NCI-H2171 (cell line): Measurements from ENCODE around the gene RPUSD1.
A peak's percentile ranks its signal among the peaks of the same experiment; 100 is the strongest.

Experiments used
- DNase-seq: peaks from one replicate; lab custom pipeline; 2025; lab: John Stamatoyannopoulos, UW

The RPUSD1 gene

DNA sequence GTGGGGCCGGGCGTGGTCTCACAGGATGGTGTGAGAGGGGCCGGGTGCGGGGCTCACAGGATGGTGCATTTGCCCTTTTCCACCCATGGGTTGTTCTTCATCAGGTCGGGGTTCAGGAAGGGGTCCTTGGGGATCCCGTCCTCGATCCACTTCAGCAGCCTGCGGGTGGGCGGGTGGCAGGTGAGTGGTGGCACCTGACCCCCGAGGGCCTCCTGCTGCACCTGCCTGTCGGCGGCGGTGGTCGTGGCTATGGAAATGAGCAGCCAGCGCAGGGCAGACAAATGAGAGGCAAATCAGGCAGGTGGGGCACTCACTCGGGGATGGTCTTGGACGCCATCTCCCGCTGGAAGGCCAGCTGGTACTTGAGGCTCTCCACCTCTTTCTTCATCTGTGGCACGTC is 10.5 kb upstream of the RPUSD1 start:
- no peak for DNase-seq

DNA sequence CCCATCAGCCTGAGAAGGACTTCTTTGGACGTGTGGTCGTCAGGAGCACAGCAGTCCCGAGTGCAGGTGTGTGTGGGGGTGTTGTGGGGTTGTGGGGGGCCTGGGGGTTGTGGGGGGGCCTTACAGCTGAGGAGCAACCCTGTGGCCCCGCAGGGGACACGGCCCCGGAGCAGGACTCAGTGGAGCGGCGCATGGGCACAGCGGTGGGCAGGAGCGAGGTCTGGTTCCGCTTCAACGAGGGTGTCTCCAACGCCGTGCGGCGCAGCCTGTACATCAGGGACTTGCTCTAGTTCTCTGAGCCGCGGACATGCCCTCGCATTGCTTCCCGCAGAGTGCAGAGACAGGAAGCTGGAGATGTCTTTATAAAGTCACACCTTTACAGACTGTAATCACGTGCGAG is 9.5 kb upstream of the RPUSD1 start:
- no peak for DNase-seq

DNA sequence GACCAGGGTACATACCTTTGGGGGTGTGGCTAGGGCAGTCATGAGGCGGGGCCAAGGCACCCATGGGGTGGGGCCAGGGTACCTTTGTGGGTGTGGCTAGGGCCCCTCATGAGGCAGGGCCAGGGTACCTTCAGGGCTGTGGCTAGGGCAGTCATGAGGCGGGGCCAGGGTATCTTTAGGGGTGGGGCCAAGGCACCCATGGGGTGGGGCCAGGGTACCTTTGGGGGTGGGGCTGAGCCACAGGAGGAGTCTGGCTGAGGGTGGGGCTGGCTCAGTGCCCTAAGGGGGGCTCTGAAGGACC is 8.9 kb upstream of the RPUSD1 start:
- DNase-seq = no peak

DNA sequence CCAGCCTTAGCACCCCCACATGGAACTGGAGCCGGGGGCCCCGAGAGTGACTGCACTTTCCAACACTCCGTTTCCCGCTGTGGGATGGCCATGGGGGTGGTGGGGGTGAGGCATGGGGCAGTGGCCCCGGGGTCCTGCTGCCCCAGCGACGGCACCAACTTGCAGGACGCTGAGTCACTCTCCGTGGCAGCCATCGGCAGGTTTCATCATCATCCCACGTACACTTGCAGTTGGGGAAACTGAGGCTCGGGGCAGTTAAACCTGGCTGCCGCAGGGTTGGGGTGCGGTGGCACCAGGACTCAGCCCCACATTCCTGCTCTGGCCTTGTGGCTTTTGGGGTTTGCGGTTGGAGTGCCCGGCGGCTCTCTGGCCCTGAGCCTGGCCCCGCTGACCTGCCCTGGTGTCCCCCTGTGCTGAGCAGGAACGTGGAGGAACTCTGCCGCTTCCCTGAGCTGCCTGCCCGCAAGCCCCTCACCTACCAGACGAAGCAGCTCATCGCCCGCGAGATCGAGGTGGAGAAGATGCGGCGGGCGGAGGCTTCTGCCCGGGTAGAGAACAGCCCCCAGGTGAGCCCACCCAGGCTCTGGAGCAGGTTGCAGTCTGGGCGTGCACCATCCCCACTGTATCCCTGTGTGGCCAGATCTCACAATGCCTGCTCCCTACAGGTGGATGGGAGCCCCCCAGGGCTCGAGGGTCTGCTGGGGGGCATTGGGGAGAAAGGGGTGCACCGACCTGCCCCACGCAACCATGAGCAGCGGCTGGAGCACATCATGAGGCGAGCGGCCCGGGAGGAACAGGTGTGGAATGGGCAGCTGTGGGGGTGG is 8.3 kb upstream of the RPUSD1 start:
- DNase-seq = no peak

DNA sequence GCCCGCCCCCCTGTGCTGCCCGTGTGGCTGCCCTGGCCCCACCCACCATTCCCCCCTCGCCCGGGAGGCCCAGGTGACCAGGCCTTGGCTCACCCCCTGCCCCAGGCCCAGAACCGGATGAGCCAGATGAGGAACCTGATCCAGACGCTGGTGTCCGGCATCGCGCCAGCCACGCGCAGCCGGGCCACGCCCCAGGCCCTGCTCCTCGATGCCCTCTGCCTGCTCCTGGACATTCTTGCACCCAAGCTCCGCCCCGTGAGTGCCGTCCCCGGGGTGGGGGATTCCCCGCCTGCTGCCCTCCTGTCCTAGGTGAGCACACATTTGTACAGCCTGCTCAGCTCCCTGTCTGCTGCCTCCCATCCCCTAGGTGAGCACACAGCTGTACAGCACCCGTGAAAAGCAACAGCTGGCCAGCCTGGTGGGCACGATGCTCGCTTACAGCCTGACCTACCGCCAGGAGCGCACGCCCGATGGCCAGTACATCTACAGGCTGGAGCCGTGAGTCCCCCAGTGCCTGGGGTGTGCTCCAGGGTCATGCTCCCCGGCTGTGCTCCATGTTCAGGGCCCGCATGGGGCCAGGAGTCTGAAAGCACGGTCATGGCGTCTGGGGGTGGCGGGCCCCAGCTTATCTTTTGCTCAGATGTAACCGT is 7.5 kb upstream of the RPUSD1 start:
- no peak for DNase-seq

DNA sequence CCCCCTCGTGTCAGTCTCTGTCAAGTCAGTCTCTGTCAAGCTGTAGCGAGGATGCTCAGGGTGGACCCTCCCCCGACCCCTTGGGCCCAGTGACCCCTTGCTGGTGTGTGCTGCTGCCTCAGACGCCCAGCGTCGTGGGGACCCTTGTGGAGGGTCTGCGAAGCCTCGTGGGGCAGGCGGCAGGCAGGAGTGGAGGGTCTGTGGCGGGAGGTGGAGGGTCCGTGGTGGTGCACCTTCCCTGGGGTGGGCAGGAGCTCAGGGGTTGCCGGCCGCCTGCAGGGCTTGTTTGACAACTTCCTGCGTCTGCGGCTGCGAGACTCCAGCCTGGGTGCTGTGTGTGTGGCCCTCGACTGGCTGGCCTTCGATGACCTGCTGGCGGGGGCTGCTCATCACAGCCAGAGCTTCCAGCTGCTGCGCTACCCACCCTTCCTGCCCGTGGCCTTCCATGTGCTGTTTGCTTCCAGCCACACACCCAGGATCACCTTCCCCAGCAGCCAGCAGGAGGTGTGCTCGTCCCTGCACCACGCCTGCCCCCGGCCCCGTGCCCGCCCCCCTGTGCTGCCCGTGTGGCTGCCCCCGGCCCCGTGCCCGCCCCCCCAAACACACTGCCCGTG is 6.8 kb upstream of the RPUSD1 start:
- DNase-seq = no peak

DNA sequence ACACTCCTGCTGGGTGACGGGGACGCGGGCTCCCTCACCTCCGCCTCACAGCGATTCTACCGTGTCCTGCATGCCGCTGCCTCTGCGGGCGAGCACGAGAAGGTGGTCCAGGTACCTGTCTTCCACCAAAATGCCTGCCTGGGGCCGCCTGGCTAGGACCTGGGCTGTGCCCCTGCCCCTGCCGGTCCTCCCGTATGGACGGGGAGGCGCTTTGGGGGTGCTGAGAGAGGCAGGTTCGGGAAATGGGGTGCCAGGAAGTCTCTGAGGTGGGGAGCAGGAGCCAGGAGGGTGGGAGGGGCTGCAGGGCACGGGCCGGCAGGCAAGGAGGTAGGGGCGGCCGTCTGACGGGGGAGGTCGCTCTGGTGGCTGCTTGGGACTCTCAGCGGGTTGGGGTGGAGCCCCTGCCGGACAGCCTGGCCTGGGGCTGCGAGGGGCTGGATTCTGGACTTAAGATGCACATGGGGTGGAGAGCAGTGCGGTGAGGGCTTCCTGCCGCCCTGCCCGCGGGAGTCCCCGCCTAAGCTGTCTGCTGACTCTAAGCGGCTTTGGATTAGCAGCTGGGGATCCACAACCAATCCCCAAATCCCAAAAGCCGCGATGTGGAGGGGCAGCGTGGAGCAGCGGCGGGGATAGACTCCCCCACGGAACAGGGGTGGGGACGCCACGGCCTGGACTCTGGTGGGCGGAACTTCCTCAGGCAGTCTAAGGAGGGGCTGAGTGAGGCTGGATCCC is 6.1 kb upstream of the RPUSD1 start:
- no peak for DNase-seq

DNA sequence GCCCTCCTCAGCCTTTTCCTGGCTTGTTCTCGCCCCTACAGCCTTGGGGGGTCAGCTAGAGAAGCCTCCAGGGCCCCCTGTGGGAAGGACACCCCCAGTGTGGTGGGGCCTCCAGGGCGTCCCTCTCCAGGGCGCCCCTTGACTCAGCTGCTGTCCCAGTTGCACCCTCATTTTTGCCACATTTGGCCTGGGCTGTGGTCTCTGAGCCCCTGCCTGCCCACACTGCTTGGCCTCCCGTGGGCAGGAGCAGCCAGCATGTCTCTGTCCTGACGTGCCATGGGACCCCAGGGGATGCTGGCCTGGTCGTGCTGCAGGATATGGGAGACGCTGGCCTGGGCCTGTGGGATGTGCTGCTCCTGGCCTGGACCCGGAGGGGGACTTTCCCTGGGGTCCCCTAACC is 5.2 kb upstream of the RPUSD1 start:
- DNase-seq = no peak

DNA sequence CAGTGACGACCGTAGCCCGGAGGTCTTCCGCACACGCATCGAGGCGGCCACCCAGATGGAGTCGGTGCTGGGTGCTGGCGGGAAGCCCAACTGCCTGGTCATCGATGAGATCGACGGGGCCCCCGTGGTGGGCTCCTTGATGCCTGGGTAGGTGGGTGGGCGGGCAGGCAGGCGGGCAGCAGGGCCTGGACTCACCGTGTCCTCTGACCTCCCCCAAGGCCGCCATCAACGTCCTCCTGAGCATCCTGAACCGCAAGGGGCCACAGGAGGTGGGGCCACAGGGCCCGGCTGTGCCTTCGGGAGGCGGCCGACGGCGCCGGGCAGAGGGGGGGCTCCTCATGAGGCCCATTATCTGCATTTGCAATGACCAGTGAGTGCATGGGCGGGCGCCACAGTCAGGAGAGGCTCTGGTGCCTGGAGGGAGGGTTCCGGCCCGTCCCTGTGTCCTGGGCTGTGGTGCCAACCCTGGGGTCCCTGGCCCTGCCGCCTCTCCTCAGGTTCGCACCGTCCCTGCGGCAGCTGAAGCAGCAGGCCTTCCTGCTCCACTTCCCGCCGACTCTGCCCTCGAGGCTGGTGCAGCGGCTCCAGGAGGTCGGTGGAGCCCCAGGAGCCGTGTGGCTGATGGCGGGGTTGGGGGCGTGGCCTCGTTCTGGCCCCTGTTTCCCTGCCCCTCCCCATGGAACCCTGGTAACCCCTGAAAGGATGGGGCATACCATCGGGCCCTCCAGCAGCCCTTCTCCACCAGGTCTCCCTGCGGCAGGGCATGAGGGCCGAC is 4.2 kb upstream of the RPUSD1 start:
- no peak for DNase-seq

DNA sequence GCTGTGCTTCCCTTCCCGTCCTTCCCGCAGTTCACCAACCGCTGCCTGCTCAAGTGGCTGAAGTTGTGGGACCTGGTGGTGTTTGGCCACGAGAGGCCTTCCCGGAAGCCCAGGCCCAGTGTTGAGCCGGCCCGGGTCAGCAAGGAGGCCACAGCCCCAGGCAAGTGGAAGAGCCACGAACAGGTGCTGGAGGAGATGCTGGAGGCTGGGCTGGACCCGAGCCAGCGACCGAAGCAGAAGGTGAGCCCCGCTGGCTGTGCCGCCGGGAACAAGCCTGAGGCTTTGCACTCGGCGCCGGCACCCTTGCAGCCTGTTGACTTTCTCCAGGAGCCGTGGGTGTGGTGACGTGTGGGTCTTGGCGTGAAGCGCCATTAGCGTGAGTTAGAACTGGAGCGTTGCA is 3.0 kb upstream of the RPUSD1 start:
- no peak for DNase-seq

DNA sequence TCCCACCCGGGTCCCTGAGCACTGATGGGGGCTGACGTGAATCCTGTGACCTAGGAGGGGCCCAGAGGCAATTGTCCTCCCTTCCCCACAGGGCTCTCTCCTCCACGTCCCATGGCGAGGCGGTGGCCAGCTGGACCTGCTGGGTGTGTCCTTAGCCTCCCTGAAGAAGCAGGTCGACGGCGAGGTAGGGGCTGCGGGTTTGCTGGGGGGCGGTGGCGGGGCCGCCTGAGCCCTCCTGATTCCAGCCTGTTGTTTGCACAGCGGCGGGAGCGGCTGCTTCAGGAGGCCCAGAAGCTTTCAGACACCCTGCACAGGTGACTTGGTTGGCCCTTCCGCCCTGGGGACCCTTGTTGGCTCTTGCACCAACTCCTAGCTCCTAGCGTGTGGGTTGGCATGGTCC is 1.9 kb upstream of the RPUSD1 start:
- no peak for DNase-seq

DNA sequence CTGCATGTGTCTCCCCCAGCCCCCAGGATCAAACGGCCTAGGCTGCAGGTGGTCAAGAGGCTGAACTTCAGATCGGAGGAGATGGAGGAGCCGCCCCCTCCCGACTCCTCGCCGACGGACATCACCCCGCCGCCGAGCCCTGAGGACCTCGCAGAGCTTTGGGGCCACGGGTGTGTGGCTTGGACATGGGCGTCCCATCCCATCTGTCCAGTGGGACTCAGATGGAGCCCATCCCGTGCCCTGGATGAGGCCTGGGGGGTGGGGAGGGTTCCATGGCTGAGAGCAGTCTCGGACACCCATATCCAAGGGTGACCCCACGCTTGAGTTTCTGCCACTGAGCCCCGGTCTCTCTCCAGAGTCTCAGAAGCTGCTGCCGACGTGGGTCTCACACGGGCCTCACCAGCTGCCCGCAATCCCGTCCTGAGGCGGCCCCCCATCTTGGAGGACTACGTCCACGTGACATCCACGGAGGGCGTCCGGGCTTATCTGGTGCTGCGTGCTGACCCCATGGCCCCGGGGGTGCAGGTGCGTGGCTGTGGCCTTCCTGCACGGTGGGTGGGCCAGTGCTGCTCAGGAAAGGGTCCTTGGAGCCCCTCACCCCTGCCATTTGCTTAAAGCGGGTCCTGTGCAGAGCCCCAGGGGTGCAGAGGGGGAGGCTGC is 1.1 kb upstream of the RPUSD1 start:
- no peak for DNase-seq

DNA sequence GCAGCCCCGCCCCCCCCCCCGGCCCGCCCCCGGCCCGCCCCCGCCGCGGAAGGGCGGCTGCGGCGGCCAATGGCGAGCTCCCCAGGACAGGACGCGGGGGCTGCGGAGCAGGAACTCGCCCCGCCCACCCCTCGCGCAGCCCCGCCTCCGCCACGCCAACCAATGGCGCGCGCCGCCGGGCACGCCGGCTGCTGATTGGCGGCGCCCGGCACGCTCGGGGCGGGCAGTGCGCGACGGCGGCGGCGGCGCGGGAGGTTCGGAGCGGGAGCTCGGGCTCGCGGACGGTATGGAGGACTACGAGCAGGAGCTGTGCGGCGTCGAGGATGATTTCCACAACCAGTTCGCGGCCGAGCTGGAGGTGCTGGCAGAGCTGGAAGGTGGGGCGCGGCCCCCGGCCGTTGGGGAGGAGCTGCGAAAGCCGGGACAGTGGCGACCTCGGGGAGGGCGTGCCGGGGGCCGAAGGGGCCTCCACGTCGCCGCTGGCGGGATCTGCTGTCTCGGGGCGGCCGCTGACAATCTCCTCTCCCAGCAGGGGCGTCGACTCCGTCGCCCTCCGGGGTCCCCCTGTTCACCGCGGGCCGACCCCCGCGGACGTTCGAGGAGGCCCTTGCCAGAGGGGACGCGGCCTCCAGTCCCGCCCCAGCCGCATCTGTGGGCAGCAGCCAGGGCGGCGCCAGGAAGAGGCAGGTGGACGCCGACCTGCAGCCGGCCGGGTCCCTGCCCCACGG is 382 bp upstream of the RPUSD1 start, which contains the start of gene CHTF18:
Gene CHTF18, plus strand, starts transcription at position 222 of the 728 bp plus-strand sequence. Its CDS starts 65 bp downstream, at position 287.
- peak; percentile 93 for DNase-seq

DNA sequence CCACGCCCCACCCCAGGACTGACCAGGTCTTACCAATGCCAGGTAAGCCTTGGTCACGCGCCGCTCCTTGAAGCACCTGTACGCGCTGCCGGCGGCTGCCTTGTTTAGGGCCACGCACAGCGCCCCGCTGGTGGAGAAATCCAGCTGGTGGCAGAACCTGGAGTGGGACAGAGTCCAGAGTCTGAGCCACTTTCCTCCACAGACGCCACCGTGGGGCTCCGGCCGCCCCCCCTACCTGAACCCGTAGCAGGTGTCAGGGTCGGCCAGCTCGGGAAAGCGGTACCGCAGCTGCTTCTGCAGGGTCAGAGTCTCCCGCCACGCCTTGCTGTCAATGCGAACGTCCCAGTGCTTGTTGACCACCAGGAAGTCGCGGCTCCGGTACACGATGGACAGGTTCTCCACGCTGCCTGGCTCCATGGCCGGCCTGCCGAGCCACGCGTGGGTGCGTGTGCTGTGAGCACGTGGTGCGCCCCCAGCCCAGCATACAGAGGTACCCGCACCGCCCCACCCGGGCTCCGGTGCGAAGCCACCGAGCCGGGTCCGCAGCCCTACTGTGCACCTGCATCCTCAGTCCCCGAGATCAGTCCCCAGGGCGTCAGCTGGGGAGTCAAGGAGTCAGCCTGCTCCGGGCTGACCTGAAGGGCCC is 737 bp downstream of the RPUSD1 start:
- DNase-seq = no peak

DNA sequence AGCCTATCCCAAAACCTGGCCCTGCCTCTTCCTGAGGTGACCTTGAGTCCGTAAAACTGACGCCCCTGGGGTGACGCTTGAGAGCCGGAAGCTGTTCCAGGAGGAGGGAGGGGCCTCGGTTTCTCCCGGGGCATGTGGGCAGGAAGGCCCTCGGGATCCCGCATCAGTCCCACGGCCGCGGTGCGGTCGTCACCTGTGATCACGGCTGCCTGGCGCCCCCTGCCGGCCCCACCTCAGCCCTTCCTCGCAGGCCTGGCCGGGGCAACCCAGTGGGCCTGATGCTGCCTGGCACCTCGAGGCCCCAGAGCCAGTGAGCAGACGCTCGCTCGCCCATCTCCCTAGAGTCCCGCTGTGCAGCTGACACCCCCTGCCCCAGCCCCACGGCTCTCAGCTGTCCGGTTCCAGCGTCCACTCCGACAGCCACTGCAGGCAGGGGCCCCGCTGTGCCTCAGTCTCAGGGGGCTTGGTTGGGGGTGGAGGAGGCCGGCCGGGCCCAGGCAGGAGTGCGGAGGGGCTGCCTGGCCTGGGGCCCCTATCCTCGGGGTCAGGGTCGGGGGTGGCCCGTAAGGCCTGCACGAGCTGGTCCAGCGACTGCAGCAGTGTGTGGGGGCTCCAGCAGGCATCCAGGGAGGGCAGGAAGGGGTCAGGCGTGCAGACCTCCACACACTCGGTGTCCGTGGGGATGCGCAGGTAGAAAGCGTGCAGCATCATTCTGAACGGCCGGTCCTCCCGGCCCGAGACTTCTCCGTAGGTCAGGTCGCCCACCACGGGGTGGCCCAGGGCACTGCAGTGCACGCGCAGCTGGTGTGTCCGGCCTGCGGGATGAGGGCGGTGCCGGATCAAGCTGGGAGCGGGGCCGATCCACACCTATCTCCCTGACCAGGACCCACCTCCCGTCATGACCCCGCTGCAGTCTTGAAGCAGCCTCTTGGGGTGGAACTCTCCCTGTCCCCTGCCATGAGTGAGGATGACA is 2.3 kb downstream of the RPUSD1 start:
- DNase-seq = no peak

DNA sequence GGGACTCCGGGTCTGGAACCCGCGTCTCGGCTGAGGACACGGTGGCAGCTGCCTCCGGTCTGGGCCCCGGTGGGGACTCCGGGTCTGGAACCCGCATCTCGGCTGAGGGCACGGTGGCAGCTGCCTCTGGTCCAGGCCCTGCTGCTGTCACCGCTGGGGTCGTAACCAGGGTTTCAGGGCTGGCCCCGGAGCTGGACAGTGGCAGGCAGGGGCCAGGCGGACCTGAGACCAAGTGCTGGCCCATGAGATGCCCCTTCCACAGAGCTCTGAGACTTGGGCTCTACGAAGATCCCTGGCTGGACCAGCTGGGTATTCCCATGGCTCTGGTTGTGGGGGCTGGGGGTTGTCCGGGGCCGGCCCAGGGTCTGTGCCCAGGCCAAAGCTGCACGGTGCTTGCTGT is 3.8 kb downstream of the RPUSD1 start:
- DNase-seq = no peak

DNA sequence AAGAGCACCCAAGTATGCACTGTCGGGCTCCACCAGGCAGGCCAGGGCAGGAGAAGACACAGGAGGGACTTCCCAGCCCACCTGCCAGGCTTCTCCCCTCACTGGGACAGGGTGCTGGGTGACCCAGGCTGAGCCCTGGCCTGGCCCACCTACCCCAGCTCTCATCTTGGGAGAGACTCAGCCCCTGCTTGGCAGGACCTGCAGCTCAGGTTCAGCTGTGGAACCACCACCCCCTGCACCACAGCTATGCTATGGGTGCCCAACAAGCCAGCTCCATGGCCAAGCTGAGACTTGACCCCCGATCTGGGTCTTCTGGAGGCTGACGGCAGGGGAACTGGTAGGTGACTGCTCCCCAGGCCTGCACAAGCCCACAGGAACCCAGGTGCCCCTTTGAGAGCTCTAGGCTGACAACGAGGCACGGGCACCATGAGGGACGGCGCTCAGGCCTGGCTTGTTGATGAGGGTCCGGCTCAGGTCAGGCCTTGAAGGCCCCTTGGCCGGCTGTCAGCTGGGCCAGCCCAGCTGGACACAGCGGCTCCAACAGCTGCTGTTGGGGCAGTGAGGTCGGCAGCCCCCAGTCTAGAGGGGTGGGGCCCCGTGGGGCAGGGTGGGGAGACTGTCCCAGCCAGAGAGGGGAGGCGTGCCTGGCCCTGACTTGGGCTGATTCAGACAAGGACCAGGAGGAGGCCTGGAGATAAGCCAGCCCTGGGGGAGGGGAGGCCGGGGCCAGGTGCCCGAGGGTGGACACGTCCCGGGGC is 4.6 kb downstream of the RPUSD1 start:
- no peak for DNase-seq

DNA sequence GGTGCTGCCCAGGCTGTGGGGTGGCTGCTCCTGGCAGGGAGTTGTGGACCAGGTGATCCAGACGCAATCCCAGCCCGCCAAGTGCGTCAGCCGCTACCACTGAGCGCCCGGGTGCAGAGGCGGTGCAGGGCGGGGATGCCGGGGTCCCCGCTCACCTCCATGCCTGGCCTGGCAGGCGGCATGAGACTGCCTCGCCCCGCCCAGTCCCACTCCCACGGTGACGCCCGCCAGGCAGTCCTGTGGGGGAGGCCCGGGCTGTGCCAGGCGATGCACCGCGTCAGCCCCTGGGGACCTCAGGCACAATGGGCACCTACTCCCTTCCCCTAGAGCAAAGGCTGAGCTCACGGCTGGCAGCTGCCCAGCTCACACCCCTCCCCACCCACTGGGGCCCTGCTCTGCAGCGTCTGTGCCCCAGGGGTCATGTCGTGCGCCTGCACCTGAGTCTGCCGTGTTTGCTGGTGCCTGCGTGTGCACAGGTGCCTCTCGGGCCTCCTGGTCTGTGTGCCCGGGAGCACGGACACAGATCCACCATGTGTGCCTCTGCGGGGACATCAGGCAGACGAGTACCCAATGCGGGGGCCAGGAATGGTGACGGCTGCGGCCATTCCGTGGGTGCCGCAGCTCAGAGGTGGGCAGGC is 5.3 kb downstream of the RPUSD1 start:
- DNase-seq = peak; percentile 77
